ENCODE measurements around the gene PLEKHD1.

Gene PLEKHD1

DNA sequence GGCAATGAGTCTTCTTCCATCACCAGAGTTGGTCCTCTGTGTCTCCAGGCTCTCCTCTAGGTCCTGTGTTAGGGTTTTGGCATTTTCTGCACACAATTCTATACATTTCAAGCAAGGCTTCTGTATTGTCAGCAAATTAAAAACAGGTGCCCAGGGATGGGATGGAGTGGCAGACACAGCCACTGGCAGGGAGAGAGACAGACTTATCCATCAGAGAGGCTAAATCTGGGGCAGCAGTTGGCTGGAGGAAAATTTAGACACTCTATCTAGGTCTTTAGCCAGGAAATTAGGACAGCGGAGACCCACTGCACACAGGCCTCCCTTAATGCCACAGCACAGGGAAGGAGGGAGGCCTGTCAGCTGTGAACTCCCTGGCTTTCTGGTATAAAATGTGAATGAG, 20.2 kb downstream of the PLEKHD1 start:
- Histone ChIP-seq H3K36me3 (ENCODE audit: control insufficient read depth in 5 of 5, insufficient read depth in 5 of 5, low read length in 5 of 5) (no peaks in the 10 kb centered on the region), H3K4me3 (ENCODE audit: low read depth in 1 of 5, low read length in 5 of 5) (no peak overlapping the region), H3K27me3 (ENCODE audit: control insufficient read depth in 5 of 5, insufficient read depth in 4 of 5, low read length in 5 of 5) (peaks cover 0 to 7% (median 0%) of the 10 kb centered on the region in 5 donors), H3K27ac (ENCODE audit: low read depth, low read length) (no peak overlapping the region), H3K9me3 (ENCODE audit: control insufficient read depth in 5 of 5, low read length in 5 of 5) (no peaks in the 10 kb centered on the region), H3K9ac (ENCODE audit: low read length in 5 of 5) (no peak overlapping the region), H3K4me1 (ENCODE audit: control insufficient read depth in 5 of 5, insufficient read depth in 5 of 5, low read length in 5 of 5) (peaks cover 0 to 10% (median 7%) of the 10 kb centered on the region in 5 donors)

GRCh38 chr14:69505338-69506240, 21.1 kb downstream of the PLEKHD1 start:
- H3K9me3 ChIP-seq (ENCODE audit: control insufficient read depth in 5 of 5, low read length in 5 of 5), result no peaks in the 10 kb centered on the region
- peaks cover 0 to 7% (median 0%) of the 10 kb centered on the region in 5 donors for H3K27me3 ChIP-seq (ENCODE audit: control insufficient read depth in 5 of 5, insufficient read depth in 4 of 5, low read length in 5 of 5)
- H3K4me1 ChIP-seq (ENCODE audit: control insufficient read depth in 5 of 5, insufficient read depth in 5 of 5, low read length in 5 of 5), result peaks cover 0 to 10% (median 7%) of the 10 kb centered on the region in 5 donors
- H3K4me3 ChIP-seq (ENCODE audit: low read depth in 1 of 5, low read length in 5 of 5), result no peak overlapping the region
- no peak overlapping the region for H3K27ac ChIP-seq (ENCODE audit: low read depth, low read length)
- H3K36me3 ChIP-seq (ENCODE audit: control insufficient read depth in 5 of 5, insufficient read depth in 5 of 5, low read length in 5 of 5), result no peaks in the 10 kb centered on the region
- H3K9ac ChIP-seq (ENCODE audit: low read length in 5 of 5), result no peak overlapping the region

GRCh38 chr14:69506241-69506595, 21.7 kb downstream of the PLEKHD1 start:
- H3K4me3 ChIP-seq (ENCODE audit: low read depth in 1 of 5, low read length in 5 of 5), result no peak overlapping the region
- H3K27me3 ChIP-seq (ENCODE audit: control insufficient read depth in 5 of 5, insufficient read depth in 4 of 5, low read length in 5 of 5), result peaks cover 0 to 5% (median 0%) of the 10 kb centered on the region in 5 donors
- H3K27ac ChIP-seq (ENCODE audit: low read depth, low read length), result no peak overlapping the region
- no peaks in the 10 kb centered on the region for H3K9me3 ChIP-seq (ENCODE audit: control insufficient read depth in 5 of 5, low read length in 5 of 5)
- no peaks in the 10 kb centered on the region for H3K36me3 ChIP-seq (ENCODE audit: control insufficient read depth in 5 of 5, insufficient read depth in 5 of 5, low read length in 5 of 5)
- H3K9ac ChIP-seq (ENCODE audit: low read length in 5 of 5), result no peak overlapping the region
- peaks cover 0 to 6% (median 6%) of the 10 kb centered on the region in 5 donors for H3K4me1 ChIP-seq (ENCODE audit: control insufficient read depth in 5 of 5, insufficient read depth in 5 of 5, low read length in 5 of 5)

- H3K9me3 ChIP-seq (ENCODE audit: control insufficient read depth in 5 of 5, low read length in 5 of 5), result no peaks in the 10 kb centered on the region
- no peak overlapping the region for H3K4me3 ChIP-seq (ENCODE audit: low read depth in 1 of 5, low read length in 5 of 5)
- no peaks in the 10 kb centered on the region for H3K36me3 ChIP-seq (ENCODE audit: control insufficient read depth in 5 of 5, insufficient read depth in 5 of 5, low read length in 5 of 5)
- no peak overlapping the region for H3K27ac ChIP-seq (ENCODE audit: low read depth, low read length)
- H3K27me3 ChIP-seq (ENCODE audit: control insufficient read depth in 5 of 5, insufficient read depth in 4 of 5, low read length in 5 of 5), result peaks cover 0 to 6% (median 3%) of the 10 kb centered on the region in 5 donors
- H3K4me1 ChIP-seq (ENCODE audit: control insufficient read depth in 5 of 5, insufficient read depth in 5 of 5, low read length in 5 of 5), result no peaks in the 10 kb centered on the region
- H3K9ac ChIP-seq (ENCODE audit: low read length in 5 of 5), result no peak overlapping the region
Observed at GRCh38 chr14:69518289-69519101, 34.0 kb downstream of the PLEKHD1 start.

- Histone ChIP-seq H3K9me3 (ENCODE audit: control insufficient read depth in 5 of 5, low read length in 5 of 5) (no peaks in the 10 kb centered on the region), H3K4me1 (ENCODE audit: control insufficient read depth in 5 of 5, insufficient read depth in 5 of 5, low read length in 5 of 5) (no peaks in the 10 kb centered on the region), H3K9ac (ENCODE audit: low read length in 5 of 5) (no peak overlapping the region), H3K27ac (ENCODE audit: low read depth, low read length) (no peak overlapping the region), H3K4me3 (ENCODE audit: low read depth in 1 of 5, low read length in 5 of 5) (no peak overlapping the region), H3K36me3 (ENCODE audit: control insufficient read depth in 5 of 5, insufficient read depth in 5 of 5, low read length in 5 of 5) (no peaks in the 10 kb centered on the region), H3K27me3 (ENCODE audit: control insufficient read depth in 5 of 5, insufficient read depth in 4 of 5, low read length in 5 of 5) (peaks cover 0 to 10% (median 3%) of the 10 kb centered on the region in 5 donors)
Observed at GRCh38 chr14:69519204-69520100, 34.9 kb downstream of the PLEKHD1 start.

- Histone ChIP-seq H3K9ac (ENCODE audit: low read length in 5 of 5) (no peak overlapping the region), H3K4me1 (ENCODE audit: control insufficient read depth in 5 of 5, insufficient read depth in 5 of 5, low read length in 5 of 5) (no peaks in the 10 kb centered on the region), H3K36me3 (ENCODE audit: control insufficient read depth in 5 of 5, insufficient read depth in 5 of 5, low read length in 5 of 5) (no peaks in the 10 kb centered on the region), H3K27ac (ENCODE audit: low read depth, low read length) (no peak overlapping the region), H3K27me3 (ENCODE audit: control insufficient read depth in 5 of 5, insufficient read depth in 4 of 5, low read length in 5 of 5) (peaks cover 4 to 10% (median 6%) of the 10 kb centered on the region in 5 donors), H3K4me3 (ENCODE audit: low read depth in 1 of 5, low read length in 5 of 5) (no peak overlapping the region), H3K9me3 (ENCODE audit: control insufficient read depth in 5 of 5, low read length in 5 of 5) (no peaks in the 10 kb centered on the region)
Observed at GRCh38 chr14:69522026-69522425, 37.5 kb downstream of the PLEKHD1 start.

GRCh38 chr14:69525896-69526295, 41.4 kb downstream of the PLEKHD1 start:
- H3K27ac ChIP-seq (ENCODE audit: low read depth, low read length), result no peak overlapping the region
- no peaks in the 10 kb centered on the region for H3K9me3 ChIP-seq (ENCODE audit: control insufficient read depth in 5 of 5, low read length in 5 of 5)
- H3K9ac ChIP-seq (ENCODE audit: low read length in 5 of 5), result no peak overlapping the region
- H3K4me1 ChIP-seq (ENCODE audit: control insufficient read depth in 5 of 5, insufficient read depth in 5 of 5, low read length in 5 of 5), result no peaks in the 10 kb centered on the region
- H3K36me3 ChIP-seq (ENCODE audit: control insufficient read depth in 5 of 5, insufficient read depth in 5 of 5, low read length in 5 of 5), result no peaks in the 10 kb centered on the region
- H3K27me3 ChIP-seq (ENCODE audit: control insufficient read depth in 5 of 5, insufficient read depth in 4 of 5, low read length in 5 of 5), result peaks cover 4 to 11% (median 7%) of the 10 kb centered on the region in 5 donors
- no peak overlapping the region for H3K4me3 ChIP-seq (ENCODE audit: low read depth in 1 of 5, low read length in 5 of 5)

- no peaks in the 10 kb centered on the region for H3K9me3 ChIP-seq (ENCODE audit: control insufficient read depth in 5 of 5, low read length in 5 of 5)
- H3K36me3 ChIP-seq (ENCODE audit: control insufficient read depth in 5 of 5, insufficient read depth in 5 of 5, low read length in 5 of 5), result no peaks in the 10 kb centered on the region
- H3K27ac ChIP-seq (ENCODE audit: low read depth, low read length), result no peak overlapping the region
- H3K4me1 ChIP-seq (ENCODE audit: control insufficient read depth in 5 of 5, insufficient read depth in 5 of 5, low read length in 5 of 5), result no peaks in the 10 kb centered on the region
- no peak overlapping the region for H3K4me3 ChIP-seq (ENCODE audit: low read depth in 1 of 5, low read length in 5 of 5)
- no peak overlapping the region for H3K9ac ChIP-seq (ENCODE audit: low read length in 5 of 5)
- peaks cover 4 to 17% (median 5%) of the 10 kb centered on the region in 5 donors for H3K27me3 ChIP-seq (ENCODE audit: control insufficient read depth in 5 of 5, insufficient read depth in 4 of 5, low read length in 5 of 5)
Observed at GRCh38 chr14:69527635-69528034, 43.1 kb downstream of the PLEKHD1 start.

GRCh38 chr14:69528143-69528542, 43.6 kb downstream of the PLEKHD1 start:
- Histone ChIP-seq H3K4me3 (ENCODE audit: low read depth in 1 of 5, low read length in 5 of 5) (no peak overlapping the region), H3K9me3 (ENCODE audit: control insufficient read depth in 5 of 5, low read length in 5 of 5) (no peaks in the 10 kb centered on the region), H3K27me3 (ENCODE audit: control insufficient read depth in 5 of 5, insufficient read depth in 4 of 5, low read length in 5 of 5) (peaks cover 4 to 17% (median 5%) of the 10 kb centered on the region in 5 donors), H3K27ac (ENCODE audit: low read depth, low read length) (no peak overlapping the region), H3K36me3 (ENCODE audit: control insufficient read depth in 5 of 5, insufficient read depth in 5 of 5, low read length in 5 of 5) (no peaks in the 10 kb centered on the region), H3K4me1 (ENCODE audit: control insufficient read depth in 5 of 5, insufficient read depth in 5 of 5, low read length in 5 of 5) (no peaks in the 10 kb centered on the region), H3K9ac (ENCODE audit: low read length in 5 of 5) (no peak overlapping the region)

All from subcutaneous abdominal adipose tissue (tissue), 5 donors.